Progenitor cell of endocrine pancreas (in vitro differentiated cells): ENCODE measurements around the gene ZBTB16. TPM values are rescaled to one million over a fixed set of nuclear protein-coding genes. Genes with fewer than 3 reads are reported as not detected.
A peak's percentile ranks its signal among the peaks of the same experiment; 100 is the strongest.

Experiments used
- DNase-seq: peaks from one replicate; pipeline ENCODE4 v3.0.0; 2021; ENCODE audit warnings: low spot score; ENCODE audit not compliant: unreplicated experiment
- H3K27ac Mint-ChIP-seq: 2 replicates; pipeline ENCODE4 v1.8.0; 2021; ENCODE audit warnings: mild to moderate bottlenecking, moderate library complexity, mixed read lengths
- H3K27me3 Mint-ChIP-seq: 2 replicates; pipeline ENCODE4 v1.8.0; 2021; ENCODE audit warnings: mixed read lengths
- H3K36me3 Mint-ChIP-seq: 2 replicates; pipeline ENCODE4 v1.8.0; 2022; ENCODE audit warnings: mixed read lengths; ENCODE audit not compliant: insufficient read depth
- H3K4me1 Mint-ChIP-seq: 2 replicates; pipeline ENCODE4 v1.8.0; 2021; ENCODE audit warnings: low read depth, mixed read lengths
- H3K4me3 Mint-ChIP-seq: 2 replicates; pipeline ENCODE4 v1.8.0; 2021; ENCODE audit warnings: low read depth, mild to moderate bottlenecking, moderate library complexity, mixed read lengths
- H3K9me3 Mint-ChIP-seq: 2 replicates; pipeline ENCODE4 v1.8.0; 2021; ENCODE audit warnings: low read depth, mixed read lengths
- total RNA-seq: library from RNA; stranded (reverse); gene quantifications from 2 replicates; pipeline ENCODE4 v1.2.1, GENCODE V29; 2021
- TF ChIP-seq, protein P1 (sequence below): fragments of 200-600 bp; sonication (generic); IDR thresholded peaks from one replicate; pipeline ENCODE4 v1.5.0; 2021; ENCODE audit warnings: antibody characterized with exemption, mild to moderate bottlenecking; ENCODE audit not compliant: unreplicated experiment

The ZBTB16 gene
- total RNA-seq, 1 donor from 2014 or later, result 29.6 TPM

DNA sequence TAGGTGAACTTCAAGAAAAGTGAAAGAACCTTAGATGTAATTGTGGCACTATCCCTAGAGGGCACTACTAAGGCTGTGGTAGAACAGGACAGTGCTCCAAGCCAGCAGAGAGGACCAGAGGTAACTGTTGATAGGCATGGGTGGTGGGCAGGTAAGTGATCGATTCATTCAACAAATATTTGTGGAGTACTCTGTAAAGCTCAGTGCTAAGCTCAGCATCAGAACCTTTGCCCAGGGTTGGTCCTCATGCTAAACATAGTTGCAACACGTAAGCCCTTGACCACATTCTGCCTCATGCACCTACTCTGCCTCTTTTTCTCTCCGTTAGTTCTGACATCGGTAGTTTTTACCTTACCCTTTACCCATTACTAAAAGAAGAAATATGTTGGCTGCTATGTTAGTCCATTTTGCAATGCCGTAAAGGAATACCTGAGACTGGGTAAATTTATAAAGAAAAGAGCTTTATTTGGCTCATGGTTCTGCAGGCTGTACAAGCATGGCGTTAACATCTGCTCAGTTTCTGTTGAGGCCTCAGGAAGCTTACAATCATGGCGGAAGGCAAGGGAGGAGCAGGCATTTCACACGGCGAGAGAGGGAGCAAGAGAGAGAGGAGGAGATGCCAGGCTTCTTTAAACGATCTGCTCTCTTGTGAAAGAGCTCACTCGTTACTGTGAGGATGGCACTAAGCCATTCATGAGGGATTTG, 218.3 kb downstream of the ZBTB16 start:
- H3K4me3 Mint-ChIP-seq, result no peak overlapping the region
- H3K27ac Mint-ChIP-seq, result no peak overlapping the region
- peaks cover 3% of the 10 kb centered on the region for H3K4me1 Mint-ChIP-seq
- no peak for DNase-seq
- no peaks in the 10 kb centered on the region for H3K36me3 Mint-ChIP-seq
- H3K27me3 Mint-ChIP-seq, result peaks cover 49% of the 10 kb centered on the region
- H3K9me3 Mint-ChIP-seq, result no peaks in the 10 kb centered on the region
- TF ChIP-seq, protein P1, sequence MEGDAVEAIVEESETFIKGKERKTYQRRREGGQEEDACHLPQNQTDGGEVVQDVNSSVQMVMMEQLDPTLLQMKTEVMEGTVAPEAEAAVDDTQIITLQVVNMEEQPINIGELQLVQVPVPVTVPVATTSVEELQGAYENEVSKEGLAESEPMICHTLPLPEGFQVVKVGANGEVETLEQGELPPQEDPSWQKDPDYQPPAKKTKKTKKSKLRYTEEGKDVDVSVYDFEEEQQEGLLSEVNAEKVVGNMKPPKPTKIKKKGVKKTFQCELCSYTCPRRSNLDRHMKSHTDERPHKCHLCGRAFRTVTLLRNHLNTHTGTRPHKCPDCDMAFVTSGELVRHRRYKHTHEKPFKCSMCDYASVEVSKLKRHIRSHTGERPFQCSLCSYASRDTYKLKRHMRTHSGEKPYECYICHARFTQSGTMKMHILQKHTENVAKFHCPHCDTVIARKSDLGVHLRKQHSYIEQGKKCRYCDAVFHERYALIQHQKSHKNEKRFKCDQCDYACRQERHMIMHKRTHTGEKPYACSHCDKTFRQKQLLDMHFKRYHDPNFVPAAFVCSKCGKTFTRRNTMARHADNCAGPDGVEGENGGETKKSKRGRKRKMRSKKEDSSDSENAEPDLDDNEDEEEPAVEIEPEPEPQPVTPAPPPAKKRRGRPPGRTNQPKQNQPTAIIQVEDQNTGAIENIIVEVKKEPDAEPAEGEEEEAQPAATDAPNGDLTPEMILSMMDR, result no peak

DNA sequence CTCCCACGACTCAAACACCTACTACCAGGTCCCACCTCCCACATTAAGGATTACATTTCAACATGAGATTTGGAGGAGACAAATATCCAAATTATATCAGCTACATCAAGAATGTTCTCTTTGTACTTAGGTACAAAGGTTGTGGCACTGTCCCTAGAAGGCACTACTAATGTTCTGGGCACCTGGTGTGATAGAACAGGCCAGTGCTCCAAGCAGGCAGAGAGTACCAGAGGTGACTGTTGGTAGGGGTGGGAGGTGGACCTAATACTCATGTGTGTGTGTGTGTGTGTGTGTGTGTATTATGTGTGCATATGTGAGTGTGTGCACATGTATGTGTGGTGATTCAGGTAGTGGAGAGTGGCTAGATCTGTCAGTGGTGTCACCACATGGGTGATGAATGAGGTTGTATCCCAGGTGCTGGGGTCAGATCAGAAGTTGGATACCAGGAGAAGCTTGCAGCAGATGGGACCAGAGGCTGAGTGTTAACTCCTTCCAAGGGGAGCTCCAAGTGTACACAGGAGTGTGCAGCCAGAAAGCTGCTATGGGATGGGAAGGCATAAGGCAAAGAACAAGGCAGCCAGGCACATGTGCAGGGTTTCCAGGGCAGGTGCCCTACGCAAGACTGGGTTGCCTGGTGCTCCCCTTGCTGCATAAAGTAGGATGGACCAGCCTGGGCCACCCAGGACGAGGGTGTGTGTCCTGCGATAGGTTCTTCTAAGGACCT, 219.0 kb downstream of the ZBTB16 start:
- peaks cover 50% of the 10 kb centered on the region for H3K27me3 Mint-ChIP-seq
- no peaks in the 10 kb centered on the region for H3K36me3 Mint-ChIP-seq
- DNase-seq, result no peak

DNA sequence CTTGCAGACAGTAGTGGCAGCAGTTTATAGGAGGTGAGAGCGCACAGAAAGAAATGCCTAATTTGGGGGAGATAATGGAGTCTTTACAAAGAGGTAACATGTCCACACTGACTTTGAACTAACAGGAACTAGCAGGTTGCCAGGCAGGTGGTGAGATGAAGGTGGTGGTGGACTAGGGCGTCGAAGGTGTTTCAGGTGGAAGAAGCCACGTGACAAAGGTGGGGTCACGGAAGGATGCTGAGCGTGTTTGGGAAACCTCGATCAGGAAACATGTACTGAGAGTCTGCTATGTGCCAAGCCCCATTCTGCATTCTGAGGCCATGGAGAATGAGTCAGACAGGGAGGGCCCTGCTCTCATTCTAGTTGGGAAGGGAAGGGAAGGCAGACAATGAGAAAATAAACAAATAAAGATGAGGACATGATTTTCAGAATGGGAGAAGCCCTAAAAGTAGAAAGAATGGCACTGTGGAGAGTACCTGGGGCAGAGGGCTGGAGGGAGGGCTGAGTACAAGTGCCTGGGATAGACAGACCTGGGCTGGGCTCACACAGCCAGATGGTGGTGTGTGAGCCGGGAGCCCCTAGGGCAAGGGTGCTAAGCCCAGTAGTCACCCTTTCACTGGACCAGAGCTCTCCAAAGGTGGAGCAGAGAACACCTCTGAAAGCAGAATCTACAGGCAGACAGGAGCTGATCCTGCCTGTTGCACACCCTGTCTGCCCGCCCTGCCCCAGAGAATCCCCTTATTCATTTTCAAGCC, 220.5 kb downstream of the ZBTB16 start:
- no peak for DNase-seq
- H3K4me1 Mint-ChIP-seq, result peaks cover 6% of the 10 kb centered on the region
- H3K9me3 Mint-ChIP-seq, result no peaks in the 10 kb centered on the region
- H3K36me3 Mint-ChIP-seq, result no peaks in the 10 kb centered on the region
- TF ChIP-seq, protein P1, result no peak
- H3K4me3 Mint-ChIP-seq, result no peak overlapping the region
- H3K27ac Mint-ChIP-seq, result no peak overlapping the region
- peaks cover 46% of the 10 kb centered on the region for H3K27me3 Mint-ChIP-seq

More for the DNA sequence above, 219.0 kb downstream of the ZBTB16 start:
- no peaks in the 10 kb centered on the region for H3K9me3 Mint-ChIP-seq
- H3K4me1 Mint-ChIP-seq, result peaks cover 3% of the 10 kb centered on the region
- no peak overlapping the region for H3K27ac Mint-ChIP-seq
- TF ChIP-seq, protein P1, result no peak
- H3K4me3 Mint-ChIP-seq, result no peak overlapping the region

DNA sequence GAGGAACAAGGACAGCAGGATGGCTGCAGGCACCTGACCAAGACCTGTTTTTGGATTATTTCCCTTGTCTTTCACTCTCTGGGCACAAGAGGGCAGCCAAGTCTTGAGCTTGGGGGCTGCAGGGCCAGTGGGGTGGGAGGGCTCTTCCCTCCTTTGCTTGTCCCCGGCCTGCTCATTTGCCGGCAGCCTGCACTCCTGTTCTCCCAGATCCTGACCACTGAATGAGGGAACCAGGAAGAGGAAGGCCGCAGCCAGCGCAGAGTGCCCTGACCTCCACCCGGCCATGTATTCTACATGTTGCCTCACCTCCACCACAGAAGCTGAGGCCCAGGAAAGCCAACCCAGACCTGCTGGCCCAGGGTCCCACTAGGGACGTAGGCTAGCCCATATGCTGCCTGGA, 221.2 kb downstream of the ZBTB16 start:
- TF ChIP-seq, protein P1, result peak; percentile 83

DNA sequence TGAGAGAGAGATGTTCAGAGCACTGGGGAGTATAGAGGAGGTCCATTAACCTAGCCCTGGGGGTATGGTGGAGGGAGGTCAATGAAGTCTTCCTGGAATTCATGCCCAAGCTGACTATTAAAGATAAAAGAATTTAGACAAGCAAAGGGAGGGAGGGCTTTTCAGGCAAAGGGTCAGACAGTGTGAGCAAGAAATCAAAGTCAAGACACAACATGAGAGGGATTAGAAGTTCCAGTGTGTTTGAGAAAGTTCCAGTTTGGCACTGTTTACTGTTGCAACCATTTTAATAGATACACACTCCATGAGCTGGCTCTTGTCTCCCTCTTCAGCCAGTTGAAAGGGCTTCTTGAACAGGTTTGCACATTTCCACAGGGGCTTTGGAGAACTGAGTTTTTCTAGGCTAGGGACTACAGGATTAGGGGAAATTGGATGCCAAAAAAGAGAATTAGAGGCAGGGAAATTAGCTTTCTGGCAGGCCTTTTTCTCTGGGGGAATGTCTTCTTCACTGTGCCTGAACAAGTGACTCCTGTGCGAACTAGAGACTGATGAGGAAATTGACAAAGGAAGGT, 222.0 kb downstream of the ZBTB16 start:
- Mint-ChIP-seq H3K4me1 (peaks cover 6% of the 10 kb centered on the region), H3K36me3 (no peaks in the 10 kb centered on the region), H3K27ac (no peak overlapping the region), H3K4me3 (no peak overlapping the region), H3K27me3 (peaks cover 46% of the 10 kb centered on the region), H3K9me3 (no peaks in the 10 kb centered on the region)
- TF ChIP-seq, protein P1, result no peak
- DNase-seq, result no peak

More for the DNA sequence above, 221.2 kb downstream of the ZBTB16 start:
- Mint-ChIP-seq H3K4me1 (peaks cover 6% of the 10 kb centered on the region), H3K27me3 (peaks cover 45% of the 10 kb centered on the region), H3K4me3 (no peak overlapping the region), H3K27ac (no peak overlapping the region), H3K9me3 (no peaks in the 10 kb centered on the region), H3K36me3 (no peaks in the 10 kb centered on the region)
- peak; percentile 61 for DNase-seq
